ENCODE data around the gene OR4E2.

The OR4E2 gene

GRCh38 chr14:21714318-21714929, 60.8 kb downstream of the OR4E2 start:
- no peak for DNase-seq (ENCODE audit: low read depth, low spot score)
- H3K4me3 ChIP-seq (ENCODE audit: low read length): no peak overlapping the region
- no peaks in the 10 kb centered on the region for H3K4me1 ChIP-seq (ENCODE audit: control insufficient read depth, insufficient read depth, low read length)
- WGBS (ENCODE audit: insufficient coverage, insufficient read length): no CpG with 5 or more reads among the region's 6 CpGs
- H3K27ac ChIP-seq (ENCODE audit: low read length): no peak overlapping the region
- no peaks in the 10 kb centered on the region for H3K9me3 ChIP-seq (ENCODE audit: control insufficient read depth, insufficient read depth, low read length)
- no peaks in the 10 kb centered on the region for H3K36me3 ChIP-seq (ENCODE audit: control insufficient read depth, insufficient read depth, low read length)
- H3K27me3 ChIP-seq (ENCODE audit: control insufficient read depth, insufficient read depth, low read length): no peaks in the 10 kb centered on the region
